K562 (cell line): ENCODE results near the gene DOK3. TPM values are rescaled to one million over a fixed set of nuclear protein-coding genes. Genes with fewer than 3 reads are reported as not detected.

Experiments used
- FIP1L1 ChIP-seq: fragments of 200-400 bp; formaldehyde crosslinking; IDR thresholded peaks from 2 replicates; pipeline ENCODE4 v1.6.1; 2018; ENCODE audit warnings: mild to moderate bottlenecking, low read depth, low read length; ENCODE audit not compliant: poor library complexity, severe bottlenecking
- FOXA3 ChIP-seq, 2 experiments: fragments of 450-650 bp in 1 of 2; sonication (generic) in 1 of 2; formaldehyde crosslinking; IDR thresholded peaks in 1 of 2; conservative IDR thresholded peaks in 1 of 2; 2 replicates each; pipeline versions ENCODE4 v1.4.0 to v1.8.0; 2020 to 2022; ENCODE audit warnings: mild to moderate bottlenecking in 2 of 2, missing genetic modification reagents in 1 of 2
- FOXM1 ChIP-seq, 2 experiments: fragments of 450-650 bp in 1 of 2; sonication (generic) in 1 of 2; formaldehyde crosslinking in 1 of 2; IDR thresholded peaks; 2 replicates each; pipeline versions ENCODE4 v1.6.1 to v1.9.0; 2017 to 2022; ENCODE audit warnings: low read depth in 2 of 2, mild to moderate bottlenecking in 2 of 2, missing genetic modification reagents in 1 of 2, moderate library complexity in 1 of 2
- MAFF ChIP-seq: IDR thresholded peaks from 2 replicates; pipeline ENCODE4 v1.6.1; 2012; ENCODE audit warnings: low read length, improper control_type of control experiment
- OTX1 ChIP-seq: fragments of 450-650 bp; formaldehyde crosslinking; IDR thresholded peaks from 2 replicates; pipeline ENCODE4 v1.4.0; 2022; ENCODE audit warnings: mild to moderate bottlenecking
- SRSF3 ChIP-seq: fragments of 200-400 bp; formaldehyde crosslinking; IDR thresholded peaks from 2 replicates; pipeline ENCODE4 v1.6.1; 2016; ENCODE audit warnings: mild to moderate bottlenecking, low read length, moderate library complexity; ENCODE audit not compliant: insufficient read depth
- TAF15 ChIP-seq: fragments of 200-400 bp; formaldehyde crosslinking; IDR thresholded peaks from 2 replicates; pipeline ENCODE4 v1.6.1; 2017; ENCODE audit warnings: mild to moderate bottlenecking, low read depth, low read length, moderate library complexity
- TAF7 ChIP-seq: fragments of 450-650 bp; IDR thresholded peaks from 2 replicates; pipeline ENCODE4 v1.6.1; 2016; ENCODE audit warnings: missing genetic modification characterization, missing compliant biosample characterization
- ZC3H11A ChIP-seq: IDR thresholded peaks from 2 replicates; pipeline ENCODE4 v1.6.1; 2012; ENCODE audit warnings: low read depth, low read length, improper control_type of control experiment
- ZNF184 ChIP-seq: sonication (generic); formaldehyde crosslinking; IDR thresholded peaks from 2 replicates; pipeline ENCODE4 v1.5.0; 2020; ENCODE audit warnings: missing genetic modification reagents
- polyA plus RNA-seq, 8 experiments: library from polyadenylated mRNA; depleted of rRNA in 4 of 8; stranded (reverse) in 5 of 8; unstranded in 3 of 8; fragments of >200 nt; fragmentation: Nextera tagmentation in 2 of 8; fragmentation: Illumina TruSeq in 1 of 8; extraction: Ambion mirVana in 2 of 8; extraction: Trizol in 1 of 8; gene quantifications; 2 replicates each; pipeline versions ENCODE4 v1.2.1 to v1.2.3, GENCODE V29; 2011 to 2014; ENCODE audit warnings: inconsistent platforms in 1 of 8, missing spikeins in 1 of 8
- total RNA-seq, 7 experiments: library from RNA; depleted of rRNA in 6 of 7; stranded (reverse); fragments of >200 nt in 6 of 7; fragmentation: Illumina TruSeq in 2 of 7; extraction: Trizol in 2 of 7; gene quantifications; 2 replicates each; pipeline versions ENCODE4 v1.2.1 to v1.2.3, GENCODE V29; 2011 to 2021; ENCODE audit warnings: low replicate concordance in 1 of 7
- TF ChIP-seq, protein P1 (sequence below): fragments of 250-450 bp; sonication (Bioruptor Pico); IDR thresholded peaks from 2 replicates; pipeline ENCODE4 v1.5.0; 2020; ENCODE audit warnings: mild to moderate bottlenecking, borderline replicate concordance
- TF ChIP-seq, protein P2 (sequence below): sonication (generic); formaldehyde crosslinking; IDR thresholded peaks from 2 replicates; pipeline ENCODE4 v1.8.0; 2022; ENCODE audit warnings: mild to moderate bottlenecking, missing genetic modification reagents
- TF ChIP-seq, protein P3 (sequence below): sonication (generic); formaldehyde crosslinking; IDR thresholded peaks from 2 replicates; pipeline ENCODE4 v1.8.0; 2023; ENCODE audit warnings: mild to moderate bottlenecking, missing genetic modification reagents
- TF ChIP-seq, protein P4 (sequence below): sonication (generic); formaldehyde crosslinking; IDR thresholded peaks from 2 replicates; pipeline ENCODE4 v1.8.1; 2023; ENCODE audit warnings: mild to moderate bottlenecking, missing genetic modification reagents
- TF ChIP-seq, protein P5 (sequence below): fragments of 250-450 bp; sonication (Bioruptor Pico); IDR thresholded peaks from 2 replicates; pipeline ENCODE4 v1.8.0; 2022; ENCODE audit warnings: moderate library complexity, mild to moderate bottlenecking, inconsistent platforms

Gene DOK3
- total and polyA plus RNA-seq, 9 of the 15 experiments (the other 6 are each of a cell fraction or from before 2014, with no cell fraction given), result 1.3 to 23.0 (median 8.0) TPM

DNA sequence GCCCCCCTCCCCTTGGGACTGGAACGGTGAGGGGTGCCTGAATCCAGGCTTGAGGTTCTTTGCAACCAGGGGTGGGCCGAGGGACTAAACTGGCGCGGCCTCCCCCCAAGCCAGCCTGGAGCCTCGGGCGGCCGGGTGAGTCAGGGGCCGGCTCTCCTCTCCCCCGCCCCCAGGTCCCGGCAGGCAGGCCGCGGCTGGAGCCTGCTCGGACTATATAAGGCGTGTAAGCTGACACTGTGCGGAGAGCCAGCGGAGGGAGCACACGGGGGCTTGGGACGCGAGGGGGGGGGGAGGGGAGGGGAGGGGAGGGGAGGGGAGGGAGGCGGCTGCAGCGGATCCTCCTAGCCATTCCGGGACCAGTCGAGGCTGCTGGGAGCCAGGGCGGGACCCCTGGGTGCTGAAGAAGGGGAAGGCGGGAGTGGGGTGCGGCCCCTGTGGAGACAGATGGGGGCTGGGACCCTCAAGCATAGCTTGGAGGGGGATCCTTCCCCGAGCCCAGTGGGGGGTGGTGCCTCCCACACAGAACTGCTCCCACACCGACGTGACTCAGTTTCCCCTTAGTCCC, 12.8 kb downstream of the DOK3 start (continued):
- TF ChIP-seq FOXM1 (IDR thresholded peaks at IDR 0.05; ENCODE audit: low read depth) (no peak), FOXM1 (CRISPR knock-in tag; IDR thresholded peaks at IDR 0.05; ENCODE audit: low read depth) (peak; percentile 90; the same call in 1 of the 2 replicates), TAF7 (tag) (no peak), ZC3H11A (no peak), MAFF (no peak), FIP1L1 (peak; percentile 73), FOXA3 (CRISPR knock-in tag; conservative IDR thresholded peaks at IDR 0.05 in 1 of 2, IDR thresholded peaks at IDR 0.05 in 1 of 2) (peak in 1 of 2 experiments; percentile 58; a peak in 1 of 4 replicates), SRSF3 (no peak), OTX1 (no peak), TAF15 (no peak), ZNF184 (CRISPR knock-in tag) (no peak)
- TF ChIP-seq, protein P1, sequence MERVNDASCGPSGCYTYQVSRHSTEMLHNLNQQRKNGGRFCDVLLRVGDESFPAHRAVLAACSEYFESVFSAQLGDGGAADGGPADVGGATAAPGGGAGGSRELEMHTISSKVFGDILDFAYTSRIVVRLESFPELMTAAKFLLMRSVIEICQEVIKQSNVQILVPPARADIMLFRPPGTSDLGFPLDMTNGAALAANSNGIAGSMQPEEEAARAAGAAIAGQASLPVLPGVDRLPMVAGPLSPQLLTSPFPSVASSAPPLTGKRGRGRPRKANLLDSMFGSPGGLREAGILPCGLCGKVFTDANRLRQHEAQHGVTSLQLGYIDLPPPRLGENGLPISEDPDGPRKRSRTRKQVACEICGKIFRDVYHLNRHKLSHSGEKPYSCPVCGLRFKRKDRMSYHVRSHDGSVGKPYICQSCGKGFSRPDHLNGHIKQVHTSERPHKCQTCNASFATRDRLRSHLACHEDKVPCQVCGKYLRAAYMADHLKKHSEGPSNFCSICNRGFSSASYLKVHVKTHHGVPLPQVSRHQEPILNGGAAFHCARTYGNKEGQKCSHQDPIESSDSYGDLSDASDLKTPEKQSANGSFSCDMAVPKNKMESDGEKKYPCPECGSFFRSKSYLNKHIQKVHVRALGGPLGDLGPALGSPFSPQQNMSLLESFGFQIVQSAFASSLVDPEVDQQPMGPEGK (CRISPR knock-in tag), result no peak
- TF ChIP-seq, protein P2, sequence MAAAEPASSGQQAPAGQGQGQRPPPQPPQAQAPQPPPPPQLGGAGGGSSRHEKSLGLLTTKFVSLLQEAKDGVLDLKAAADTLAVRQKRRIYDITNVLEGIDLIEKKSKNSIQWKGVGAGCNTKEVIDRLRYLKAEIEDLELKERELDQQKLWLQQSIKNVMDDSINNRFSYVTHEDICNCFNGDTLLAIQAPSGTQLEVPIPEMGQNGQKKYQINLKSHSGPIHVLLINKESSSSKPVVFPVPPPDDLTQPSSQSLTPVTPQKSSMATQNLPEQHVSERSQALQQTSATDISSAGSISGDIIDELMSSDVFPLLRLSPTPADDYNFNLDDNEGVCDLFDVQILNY (CRISPR knock-in tag), result no peak
- TF ChIP-seq, protein P3, sequence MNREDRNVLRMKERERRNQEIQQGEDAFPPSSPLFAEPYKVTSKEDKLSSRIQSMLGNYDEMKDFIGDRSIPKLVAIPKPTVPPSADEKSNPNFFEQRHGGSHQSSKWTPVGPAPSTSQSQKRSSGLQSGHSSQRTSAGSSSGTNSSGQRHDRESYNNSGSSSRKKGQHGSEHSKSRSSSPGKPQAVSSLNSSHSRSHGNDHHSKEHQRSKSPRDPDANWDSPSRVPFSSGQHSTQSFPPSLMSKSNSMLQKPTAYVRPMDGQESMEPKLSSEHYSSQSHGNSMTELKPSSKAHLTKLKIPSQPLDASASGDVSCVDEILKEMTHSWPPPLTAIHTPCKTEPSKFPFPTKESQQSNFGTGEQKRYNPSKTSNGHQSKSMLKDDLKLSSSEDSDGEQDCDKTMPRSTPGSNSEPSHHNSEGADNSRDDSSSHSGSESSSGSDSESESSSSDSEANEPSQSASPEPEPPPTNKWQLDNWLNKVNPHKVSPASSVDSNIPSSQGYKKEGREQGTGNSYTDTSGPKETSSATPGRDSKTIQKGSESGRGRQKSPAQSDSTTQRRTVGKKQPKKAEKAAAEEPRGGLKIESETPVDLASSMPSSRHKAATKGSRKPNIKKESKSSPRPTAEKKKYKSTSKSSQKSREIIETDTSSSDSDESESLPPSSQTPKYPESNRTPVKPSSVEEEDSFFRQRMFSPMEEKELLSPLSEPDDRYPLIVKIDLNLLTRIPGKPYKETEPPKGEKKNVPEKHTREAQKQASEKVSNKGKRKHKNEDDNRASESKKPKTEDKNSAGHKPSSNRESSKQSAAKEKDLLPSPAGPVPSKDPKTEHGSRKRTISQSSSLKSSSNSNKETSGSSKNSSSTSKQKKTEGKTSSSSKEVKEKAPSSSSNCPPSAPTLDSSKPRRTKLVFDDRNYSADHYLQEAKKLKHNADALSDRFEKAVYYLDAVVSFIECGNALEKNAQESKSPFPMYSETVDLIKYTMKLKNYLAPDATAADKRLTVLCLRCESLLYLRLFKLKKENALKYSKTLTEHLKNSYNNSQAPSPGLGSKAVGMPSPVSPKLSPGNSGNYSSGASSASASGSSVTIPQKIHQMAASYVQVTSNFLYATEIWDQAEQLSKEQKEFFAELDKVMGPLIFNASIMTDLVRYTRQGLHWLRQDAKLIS, result no peak
- TF ChIP-seq, protein P4, sequence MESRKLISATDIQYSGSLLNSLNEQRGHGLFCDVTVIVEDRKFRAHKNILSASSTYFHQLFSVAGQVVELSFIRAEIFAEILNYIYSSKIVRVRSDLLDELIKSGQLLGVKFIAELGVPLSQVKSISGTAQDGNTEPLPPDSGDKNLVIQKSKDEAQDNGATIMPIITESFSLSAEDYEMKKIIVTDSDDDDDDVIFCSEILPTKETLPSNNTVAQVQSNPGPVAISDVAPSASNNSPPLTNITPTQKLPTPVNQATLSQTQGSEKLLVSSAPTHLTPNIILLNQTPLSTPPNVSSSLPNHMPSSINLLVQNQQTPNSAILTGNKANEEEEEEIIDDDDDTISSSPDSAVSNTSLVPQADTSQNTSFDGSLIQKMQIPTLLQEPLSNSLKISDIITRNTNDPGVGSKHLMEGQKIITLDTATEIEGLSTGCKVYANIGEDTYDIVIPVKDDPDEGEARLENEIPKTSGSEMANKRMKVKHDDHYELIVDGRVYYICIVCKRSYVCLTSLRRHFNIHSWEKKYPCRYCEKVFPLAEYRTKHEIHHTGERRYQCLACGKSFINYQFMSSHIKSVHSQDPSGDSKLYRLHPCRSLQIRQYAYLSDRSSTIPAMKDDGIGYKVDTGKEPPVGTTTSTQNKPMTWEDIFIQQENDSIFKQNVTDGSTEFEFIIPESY, result no peak
- TF ChIP-seq, protein P5, sequence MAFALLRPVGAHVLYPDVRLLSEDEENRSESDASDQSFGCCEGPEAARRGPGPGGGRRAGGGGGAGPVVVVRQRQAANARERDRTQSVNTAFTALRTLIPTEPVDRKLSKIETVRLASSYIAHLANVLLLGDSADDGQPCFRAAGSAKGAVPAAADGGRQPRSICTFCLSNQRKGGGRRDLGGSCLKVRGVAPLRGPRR (CRISPR knock-in tag), result no peak
